ENCODE data around the gene ANKRD27.
"Not testable (repeated sequence)": the region's sequence is repeated elsewhere in the genome, so short reads cannot be mapped to it uniquely, and the experiment has no call there.

The ANKRD27 gene

DNA sequence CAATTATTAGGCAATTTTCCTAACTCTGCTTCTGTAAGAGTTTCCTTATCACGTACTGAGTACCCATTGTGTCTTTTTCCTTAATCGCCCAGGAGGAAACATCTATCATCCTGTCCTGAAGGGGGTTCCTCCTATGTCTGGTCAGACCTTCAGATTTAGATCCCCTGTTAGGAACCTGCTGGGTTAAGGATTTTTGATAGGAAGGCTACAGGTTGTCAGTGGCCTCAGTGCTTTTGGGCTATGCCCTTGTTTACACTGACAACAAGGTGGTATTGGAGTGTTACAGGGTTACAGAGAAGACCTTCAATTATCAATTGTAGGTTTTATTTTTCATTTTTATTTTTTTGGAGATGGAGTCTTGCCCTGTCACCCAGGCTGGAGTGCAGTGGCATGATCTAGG is 19.9 kb upstream of the ANKRD27 start:
- H3K36me3 Mint-ChIP-seq (ENCODE audit: low read depth): peaks cover 70% of the 10 kb centered on the region

DNA sequence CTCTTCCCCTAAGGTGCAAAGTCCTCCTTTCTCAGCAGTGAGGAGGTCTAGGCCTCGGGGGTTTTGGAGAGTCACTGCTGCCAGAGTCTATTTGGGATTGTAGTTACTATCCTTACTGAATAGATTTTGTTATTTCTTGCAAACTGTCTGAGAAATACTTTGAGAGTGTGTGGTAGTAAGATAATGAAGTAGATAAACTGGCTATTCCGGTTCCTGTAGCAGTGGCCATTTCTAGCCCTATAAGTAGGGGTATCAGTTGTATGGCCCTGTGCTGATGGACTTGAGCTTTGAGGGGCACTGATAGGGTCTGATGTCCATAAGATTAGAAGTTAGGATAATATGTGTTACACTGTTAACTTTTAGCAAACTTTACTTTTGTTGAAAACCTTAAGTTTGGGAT is 19.3 kb upstream of the ANKRD27 start:
- peaks cover 51% of the 10 kb centered on the region for H3K4me1 Mint-ChIP-seq
- DNase-seq; H3K27me3 Mint-ChIP-seq (ENCODE audit: low read depth, poor library complexity); H3K27ac Mint-ChIP-seq: not testable (repeated sequence)
- H3K9me3 Mint-ChIP-seq: peaks cover 40% of the 10 kb centered on the region
- H3K4me3 Mint-ChIP-seq: peak overlapping the region; percentile 60
- H3K36me3 Mint-ChIP-seq (ENCODE audit: low read depth): peaks cover 65% of the 10 kb centered on the region

More for the DNA sequence above, 19.9 kb upstream of the ANKRD27 start:
- peaks cover 43% of the 10 kb centered on the region for H3K9me3 Mint-ChIP-seq
- H3K27me3 Mint-ChIP-seq (ENCODE audit: low read depth, poor library complexity); H3K27ac Mint-ChIP-seq; DNase-seq: not testable (repeated sequence)
- H3K4me3 Mint-ChIP-seq: peak overlapping the region; percentile 60
- peaks cover 51% of the 10 kb centered on the region for H3K4me1 Mint-ChIP-seq

DNA sequence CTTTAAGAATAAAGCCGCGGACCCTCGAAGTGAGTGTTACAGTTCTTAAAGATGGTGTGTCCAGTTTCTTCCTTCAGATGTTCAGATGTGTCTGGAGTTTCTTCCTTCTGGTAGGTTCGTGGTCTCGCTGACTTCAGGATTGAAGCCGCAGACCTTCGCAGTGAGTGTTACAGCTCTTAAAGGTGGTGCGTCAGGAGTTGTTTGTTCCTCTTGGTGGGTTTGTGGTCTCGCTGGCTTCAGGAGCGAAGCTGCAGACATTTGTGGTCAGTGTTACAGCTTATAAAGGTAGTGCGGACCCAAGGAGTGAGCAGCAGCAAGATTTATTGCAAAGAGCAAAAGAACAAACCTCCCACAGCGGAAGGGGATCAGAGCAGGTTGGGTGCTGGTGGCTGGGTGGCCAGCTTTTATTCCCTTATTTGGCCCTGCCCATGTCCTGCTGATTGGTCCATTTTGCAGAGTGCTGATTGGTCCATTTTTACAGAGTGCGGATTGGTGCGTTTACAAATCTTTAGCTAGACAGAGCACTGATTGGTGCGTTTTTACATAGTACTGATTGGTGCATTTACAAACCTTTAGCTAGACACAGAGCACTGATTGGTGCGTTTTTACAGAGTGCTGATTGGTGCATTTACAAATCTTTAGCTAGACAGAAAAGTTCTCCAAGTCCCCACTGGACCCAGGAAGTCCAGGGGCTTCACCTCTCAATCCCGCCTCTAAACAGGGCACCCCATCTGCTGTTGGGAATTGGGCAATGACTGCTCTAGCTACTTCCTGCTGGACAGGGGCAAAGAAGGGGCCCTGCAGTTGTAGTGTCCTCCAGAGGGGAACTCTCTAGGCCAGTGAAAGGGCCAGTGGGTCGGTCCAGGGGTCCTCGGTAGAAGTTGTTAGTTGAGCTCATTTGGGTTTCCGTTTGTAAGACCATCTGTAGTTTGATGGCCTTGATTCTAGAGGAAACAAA is 18.4 kb upstream of the ANKRD27 start:
- H3K36me3 Mint-ChIP-seq (ENCODE audit: low read depth): peaks cover 56% of the 10 kb centered on the region
- peaks cover 51% of the 10 kb centered on the region for H3K4me1 Mint-ChIP-seq
- H3K27me3 Mint-ChIP-seq (ENCODE audit: low read depth, poor library complexity); DNase-seq: not testable (repeated sequence)
- peaks cover 32% of the 10 kb centered on the region for H3K9me3 Mint-ChIP-seq
- peak overlapping the region; percentile 36 for H3K27ac Mint-ChIP-seq
- H3K4me3 Mint-ChIP-seq: peak overlapping the region; percentile 86

DNA sequence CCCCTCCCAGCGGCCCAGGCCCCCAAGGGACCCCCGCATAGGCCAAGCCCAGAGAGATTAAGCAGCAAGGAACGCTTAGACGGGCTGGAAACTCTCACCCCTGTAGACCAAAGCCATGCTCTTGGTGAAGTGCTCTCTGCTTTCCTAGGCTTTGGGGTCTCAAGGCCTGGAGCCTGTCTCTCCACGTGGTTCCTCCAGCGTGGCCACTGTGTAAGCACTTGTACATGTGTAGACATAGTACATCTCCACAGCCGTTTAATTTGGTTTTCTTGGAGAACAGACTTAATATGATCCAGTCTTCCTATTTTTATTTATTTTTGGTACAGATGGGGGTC is 17.7 kb upstream of the ANKRD27 start:
- no peak for DNase-seq
- peak overlapping the region; percentile 36 for H3K27ac Mint-ChIP-seq
- peaks cover 25% of the 10 kb centered on the region for H3K9me3 Mint-ChIP-seq
- H3K36me3 Mint-ChIP-seq (ENCODE audit: low read depth): peaks cover 48% of the 10 kb centered on the region
- peaks cover 8% of the 10 kb centered on the region for H3K27me3 Mint-ChIP-seq (ENCODE audit: low read depth, poor library complexity)
- H3K4me1 Mint-ChIP-seq: peaks cover 47% of the 10 kb centered on the region
- TF ChIP-seq, protein P1, sequence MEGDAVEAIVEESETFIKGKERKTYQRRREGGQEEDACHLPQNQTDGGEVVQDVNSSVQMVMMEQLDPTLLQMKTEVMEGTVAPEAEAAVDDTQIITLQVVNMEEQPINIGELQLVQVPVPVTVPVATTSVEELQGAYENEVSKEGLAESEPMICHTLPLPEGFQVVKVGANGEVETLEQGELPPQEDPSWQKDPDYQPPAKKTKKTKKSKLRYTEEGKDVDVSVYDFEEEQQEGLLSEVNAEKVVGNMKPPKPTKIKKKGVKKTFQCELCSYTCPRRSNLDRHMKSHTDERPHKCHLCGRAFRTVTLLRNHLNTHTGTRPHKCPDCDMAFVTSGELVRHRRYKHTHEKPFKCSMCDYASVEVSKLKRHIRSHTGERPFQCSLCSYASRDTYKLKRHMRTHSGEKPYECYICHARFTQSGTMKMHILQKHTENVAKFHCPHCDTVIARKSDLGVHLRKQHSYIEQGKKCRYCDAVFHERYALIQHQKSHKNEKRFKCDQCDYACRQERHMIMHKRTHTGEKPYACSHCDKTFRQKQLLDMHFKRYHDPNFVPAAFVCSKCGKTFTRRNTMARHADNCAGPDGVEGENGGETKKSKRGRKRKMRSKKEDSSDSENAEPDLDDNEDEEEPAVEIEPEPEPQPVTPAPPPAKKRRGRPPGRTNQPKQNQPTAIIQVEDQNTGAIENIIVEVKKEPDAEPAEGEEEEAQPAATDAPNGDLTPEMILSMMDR (IDR thresholded peaks at IDR 0.05): no peak
- peak overlapping the region; percentile 86 for H3K4me3 Mint-ChIP-seq

DNA sequence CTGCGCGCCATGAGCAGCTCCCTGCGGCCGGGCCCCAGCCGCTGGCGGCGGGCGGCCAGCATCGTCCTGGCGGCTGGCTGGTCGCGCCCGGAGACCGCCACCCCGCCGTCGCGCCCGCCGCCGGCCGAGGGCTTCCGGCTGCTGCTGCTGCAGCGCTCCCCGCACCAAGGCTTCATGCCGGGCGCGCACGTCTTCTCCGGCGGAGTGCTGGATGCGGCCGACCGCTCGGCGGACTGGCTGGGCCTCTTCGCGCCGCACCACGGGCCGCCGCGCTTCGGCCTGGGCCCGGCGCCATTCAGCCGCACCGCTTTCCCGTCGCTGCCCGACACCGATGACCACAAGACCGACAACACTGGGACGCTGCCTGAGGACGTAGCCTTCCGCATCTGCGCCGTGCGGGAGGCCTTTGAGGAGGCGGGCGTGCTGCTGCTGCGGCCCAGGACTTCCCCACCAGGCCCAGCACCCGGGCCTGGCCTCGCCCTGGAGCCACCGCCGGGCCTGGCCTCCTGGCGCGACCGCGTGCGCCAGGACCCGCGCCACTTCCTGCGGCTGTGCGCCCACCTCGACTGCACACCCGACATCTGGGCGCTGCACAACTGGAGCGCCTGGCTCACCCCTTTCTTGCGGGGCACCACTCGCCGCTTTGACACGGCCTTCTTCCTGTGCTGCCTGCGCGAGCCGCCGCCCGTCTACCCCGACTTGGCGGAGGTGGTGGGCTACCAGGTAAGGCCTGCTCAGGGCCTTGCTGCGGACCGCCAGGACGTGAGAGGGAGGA is 17.2 kb upstream of the ANKRD27 start:
- H3K4me3 Mint-ChIP-seq: peak overlapping the region; percentile 86
- peaks cover 42% of the 10 kb centered on the region for H3K4me1 Mint-ChIP-seq
- H3K27me3 Mint-ChIP-seq (ENCODE audit: low read depth, poor library complexity): peaks cover 8% of the 10 kb centered on the region
- H3K9me3 Mint-ChIP-seq: peaks cover 19% of the 10 kb centered on the region
- peaks cover 43% of the 10 kb centered on the region for H3K36me3 Mint-ChIP-seq (ENCODE audit: low read depth)
- no peak overlapping the region for H3K27ac Mint-ChIP-seq
- DNase-seq: peak; percentile 70
- TF ChIP-seq, protein P1 (IDR thresholded peaks at IDR 0.05): no peak

DNA sequence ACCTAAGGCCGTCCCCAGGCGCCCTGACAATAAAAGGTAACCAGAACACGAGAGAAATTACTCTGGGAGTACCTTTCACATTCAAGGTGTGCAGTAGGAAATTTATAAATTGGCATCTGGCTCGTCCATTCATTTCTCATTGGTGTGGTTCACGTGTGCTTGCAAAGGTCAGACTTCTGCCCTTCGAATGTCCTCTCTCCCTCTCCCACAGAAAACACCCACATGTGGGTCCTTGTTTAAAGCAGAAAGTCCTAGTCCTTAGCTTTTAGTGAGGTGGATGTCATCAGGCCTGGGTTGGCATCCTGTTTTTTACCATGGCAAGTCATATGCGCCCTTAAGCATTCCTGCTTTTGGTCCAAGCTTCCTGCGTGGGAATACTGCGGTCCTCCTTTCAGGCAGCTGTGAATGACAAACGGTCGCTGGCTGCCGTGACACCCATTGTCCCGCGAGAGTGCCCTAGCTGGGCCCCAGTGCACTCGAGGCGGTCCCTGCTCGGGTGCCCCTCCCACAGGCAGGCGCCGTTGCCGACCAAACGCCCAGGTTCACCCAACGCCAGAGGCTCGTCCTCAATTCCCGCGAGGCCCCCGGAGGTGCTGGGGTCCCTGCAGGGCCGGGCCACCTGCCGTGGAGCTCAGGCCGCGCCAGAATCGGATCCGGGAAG is 16.4 kb upstream of the ANKRD27 start, which contains the start of gene NUDT19:
NUDT19 (plus strand) TSS at position 531 of the 661 bp plus-strand sequence. CDS start 140 bp downstream, outside the sequence.
- H3K4me3 Mint-ChIP-seq: peak within 1 kb of the TSS; percentile 86
- peaks cover 8% of the 10 kb centered on the region for H3K27me3 Mint-ChIP-seq (ENCODE audit: low read depth, poor library complexity)
- peak; percentile 66 for DNase-seq
- TF ChIP-seq, protein P1 (IDR thresholded peaks at IDR 0.05): no peak
- peaks cover 39% of the 10 kb centered on the region for H3K4me1 Mint-ChIP-seq
- H3K9me3 Mint-ChIP-seq: peaks cover 18% of the 10 kb centered on the region
- no peak within 1 kb of the TSS for H3K27ac Mint-ChIP-seq
- H3K36me3 Mint-ChIP-seq (ENCODE audit: low read depth): peaks cover 41% of the 10 kb centered on the region

DNA sequence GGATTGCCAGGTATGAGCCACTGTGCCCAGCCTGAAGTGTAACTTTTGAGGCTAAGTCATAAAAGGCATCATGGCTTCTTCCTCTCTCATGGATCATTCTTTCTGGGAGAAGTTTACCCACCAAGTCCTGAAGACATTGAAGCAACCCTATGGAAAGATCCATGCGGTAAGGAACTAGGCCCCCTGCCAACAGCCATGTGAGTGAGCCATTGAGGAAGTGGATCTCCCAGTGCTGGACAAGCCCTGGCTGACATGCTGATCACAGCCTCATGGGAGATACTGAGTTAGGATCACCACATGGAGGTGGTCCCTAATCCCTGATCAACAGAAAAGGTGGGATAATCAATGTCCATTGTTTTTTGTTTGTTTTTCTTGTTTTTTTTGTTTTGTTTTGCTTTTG is 13.3 kb upstream of the ANKRD27 start:
- peaks cover 12% of the 10 kb centered on the region for H3K36me3 Mint-ChIP-seq (ENCODE audit: low read depth)
- no peak for DNase-seq
- TF ChIP-seq, protein P1 (IDR thresholded peaks at IDR 0.05): no peak
- no peak overlapping the region for H3K27ac Mint-ChIP-seq
- H3K27me3 Mint-ChIP-seq (ENCODE audit: low read depth, poor library complexity): peaks cover 8% of the 10 kb centered on the region
- H3K9me3 Mint-ChIP-seq: peaks cover 6% of the 10 kb centered on the region
- H3K4me1 Mint-ChIP-seq: peaks cover 18% of the 10 kb centered on the region
- no peak overlapping the region for H3K4me3 Mint-ChIP-seq
